Left colon (tissue), 2 donors: ENCODE measurements around the gene RRN3. TPM values are rescaled to one million over a fixed set of nuclear protein-coding genes. Genes with fewer than 3 reads are reported as not detected.
"Not testable (repeated sequence)": the region's sequence is repeated elsewhere in the genome, so short reads cannot be mapped to it uniquely, and the experiment has no call there.

Source experiments
- ATAC-seq: fragments of 200-7000 bp; cut with Tn5 transposase; one replicate; pipeline ENCODE4 v1.9.1; 2020; ENCODE audit warnings: mild to moderate bottlenecking, moderate library complexity
- DNase-seq, 2 donors: peaks; one replicate each; pipeline ENCODE4 v3.0.0-alpha.2; 2020
- intact Hi-C, 2 donors: fragments of 100-400 bp; cut with DNase I in 1 of 2; cut with micrococcal nuclease in 1 of 2; formaldehyde crosslinking; loops; one replicate each; pipeline versions ENCODE4 v1.11.2 to v1.14.0; 2022; cut with DNase I, micrococcal nuclease
- microRNA-seq, 2 donors: library from miRNA; unstranded; fragments of <30 nt; microRNA quantifications; one replicate each; pipeline versions ENCODE4 v1.1.0 to v1.2.0, GENCODE V29; 2020
- total RNA-seq, 2 donors: library from RNA; stranded (reverse); fragmentation: NEBNext Ultra II Directional; extraction: Animal tissue kit (Norgen Biotek cat#: 25700); gene quantifications; one replicate each; pipeline ENCODE4 v1.2.1, GENCODE V29; 2021
- donor health status: DM: no; HTN: no; CAD: no.
- donor health status: DM: yes; HTN: yes; CAD: no.

Gene RRN3
- total RNA-seq, 2 donors from 2014 or later, result 25.7 to 26.9 TPM

- ATAC-seq, DNase-seq, intact Hi-C loops: not testable (repeated sequence)
Observed at GRCh38 chr16:15016354-15016753, 77.7 kb downstream of the RRN3 start.

DNA sequence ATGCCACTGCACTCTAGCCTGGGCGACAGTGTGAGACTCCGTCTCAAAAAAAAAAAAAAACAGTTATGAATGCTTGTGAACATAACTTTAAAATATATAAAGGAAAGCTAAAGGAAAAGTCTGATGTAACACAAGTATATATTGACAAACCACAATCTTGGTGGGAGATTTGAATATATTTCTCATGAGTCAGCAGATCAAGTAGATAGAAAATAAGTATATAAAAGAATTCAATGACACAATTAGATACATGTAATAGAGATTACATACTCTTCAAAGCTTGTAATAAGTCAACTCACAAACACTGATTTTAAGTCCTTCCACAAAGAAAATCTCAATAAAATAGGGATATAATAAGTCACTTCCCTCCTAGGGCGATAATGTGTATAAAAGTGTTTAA lies 78.4 kb downstream of the RRN3 start:
- ATAC-seq, intact Hi-C loops, DNase-seq: not testable (repeated sequence)

DNA sequence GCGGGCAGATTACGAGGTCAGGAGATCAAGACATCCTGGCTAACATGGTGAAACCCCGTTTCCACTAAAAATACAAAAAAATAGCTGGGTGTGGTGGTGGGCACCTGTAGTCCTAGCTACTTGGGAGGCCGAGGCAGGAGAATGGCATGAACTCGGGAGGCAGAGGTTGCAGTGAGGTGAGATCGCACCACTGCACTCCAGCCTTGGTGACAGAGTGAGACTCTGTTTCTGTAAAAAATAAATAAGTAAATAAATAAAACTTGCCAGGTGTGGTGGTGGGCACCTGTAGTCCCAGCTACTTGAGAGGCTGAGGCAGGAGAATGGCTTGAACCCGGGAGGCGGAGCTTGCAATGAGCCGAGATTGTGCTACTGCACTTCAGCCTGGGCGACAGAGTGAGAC lies 81.1 kb downstream of the RRN3 start:
- DNase-seq, intact Hi-C loops, ATAC-seq: not testable (repeated sequence)

Small RNA genes lying within 50 kb of the gene (microRNA-seq; reads per million reads assigned to microRNA genes)
- 0 reads per million in 2 donors for gene MIR1972-1
- gene MIR6511B2, result 0 reads per million in 2 donors

Other genes starting within 250 kb of the RRN3 start
- 10 to 100 TPM; 54.7 to 73.6 TPM for gene NPIPA1, start 156.8 kb downstream of the RRN3 start, total RNA-seq
- gene PDXDC1, start 119.2 kb downstream of the RRN3 start, total RNA-seq, result 100 to 1,000 TPM; 203 to 244 TPM
- gene NTAN1, start 38.2 kb downstream of the RRN3 start, total RNA-seq, result 10 to 100 TPM; 27.4 to 36.0 TPM